ENCODE results near the gene TRIO. TPM values are rescaled to one million over a fixed set of nuclear protein-coding genes. Genes with fewer than 3 reads are reported as not detected.
A peak's percentile ranks its signal among the peaks of the same experiment; 100 is the strongest.

The TRIO gene
- total RNA-seq, 6 experiments from 2014 or later = 167 to 219 (median 190) TPM

- H3K27ac Mint-ChIP-seq = peak overlapping the region; percentile 33; the same call in 1 of the 2 replicates
- peaks cover 21% of the 10 kb centered on the region for H3K4me1 Mint-ChIP-seq (ENCODE audit: low read depth)
- no peak overlapping the region for H3K4me3 Mint-ChIP-seq
- 0 out of 2 replicates have a peak, but pooled peaks cover 4% of the 10 kb centered on the region for H3K9me3 Mint-ChIP-seq
- H3K36me3 Mint-ChIP-seq (ENCODE audit: low read depth) = peaks cover 65% of the 10 kb centered on the region
- DNase-seq = no peak
- H3K27me3 Mint-ChIP-seq (ENCODE audit: insufficient read depth) = peaks cover 35% of the 10 kb centered on the region
- no peak for TF ChIP-seq CTCF (IDR thresholded peaks at IDR 0.05)
Observed at GRCh38 chr5:14358536-14358935, 215.4 kb downstream of the TRIO start.

- TF ChIP-seq CTCF (IDR thresholded peaks at IDR 0.05) = no peak
- H3K4me3 Mint-ChIP-seq = no peak overlapping the region; the same call in 1 of the 2 replicates
- no peak for DNase-seq
- 0 out of 2 replicates have a peak, but pooled peaks cover 4% of the 10 kb centered on the region for H3K9me3 Mint-ChIP-seq
- peaks cover 19% of the 10 kb centered on the region for H3K4me1 Mint-ChIP-seq (ENCODE audit: low read depth)
- no peak overlapping the region for H3K27ac Mint-ChIP-seq
- H3K36me3 Mint-ChIP-seq (ENCODE audit: low read depth) = peaks cover 70% of the 10 kb centered on the region
- H3K27me3 Mint-ChIP-seq (ENCODE audit: insufficient read depth) = peaks cover 36% of the 10 kb centered on the region
Observed at GRCh38 chr5:14359069-14360043, 216.2 kb downstream of the TRIO start.

- no peak for DNase-seq
- peak overlapping the region; percentile 54 for H3K27ac Mint-ChIP-seq
- peaks cover 40% of the 10 kb centered on the region for H3K27me3 Mint-ChIP-seq (ENCODE audit: insufficient read depth)
- TF ChIP-seq CTCF (IDR thresholded peaks at IDR 0.05) = no peak
- peaks cover 31% of the 10 kb centered on the region for H3K4me1 Mint-ChIP-seq (ENCODE audit: low read depth)
- H3K36me3 Mint-ChIP-seq (ENCODE audit: low read depth) = peaks cover 75% of the 10 kb centered on the region
- 0 out of 2 replicates have a peak, but pooled peaks cover 4% of the 10 kb centered on the region for H3K9me3 Mint-ChIP-seq
- H3K4me3 Mint-ChIP-seq = peak overlapping the region; percentile 5; the same call in 1 of the 2 replicates
Observed at GRCh38 chr5:14362491-14362890, 219.3 kb downstream of the TRIO start.

- H3K9me3 Mint-ChIP-seq = 0 out of 2 replicates have a peak, but pooled peaks cover 4% of the 10 kb centered on the region
- TF ChIP-seq CTCF (IDR thresholded peaks at IDR 0.05) = peak; percentile 41; the same call in 1 of the 2 replicates
- peaks cover 39% of the 10 kb centered on the region for H3K27me3 Mint-ChIP-seq (ENCODE audit: insufficient read depth)
- H3K4me1 Mint-ChIP-seq (ENCODE audit: low read depth) = peaks cover 31% of the 10 kb centered on the region
- H3K4me3 Mint-ChIP-seq = no peak overlapping the region
- H3K36me3 Mint-ChIP-seq (ENCODE audit: low read depth) = peaks cover 75% of the 10 kb centered on the region
- H3K27ac Mint-ChIP-seq = peak overlapping the region; percentile 40
- no peak for DNase-seq
Observed at GRCh38 chr5:14364096-14364495, 221.0 kb downstream of the TRIO start.

- Mint-ChIP-seq H3K27ac (peak overlapping the region; percentile 73), H3K4me1 (ENCODE audit: low read depth) (peaks cover 31% of the 10 kb centered on the region), H3K27me3 (ENCODE audit: insufficient read depth) (peaks cover 42% of the 10 kb centered on the region), H3K4me3 (peak overlapping the region; percentile 45; the same call in 1 of the 2 replicates), H3K9me3 (0 out of 2 replicates have a peak, but pooled peaks cover 4% of the 10 kb centered on the region), H3K36me3 (ENCODE audit: low read depth) (peaks cover 81% of the 10 kb centered on the region)
- peak; percentile 63 for TF ChIP-seq CTCF (IDR thresholded peaks at IDR 0.05)
- no peak for DNase-seq
Observed at GRCh38 chr5:14364576-14365472, 221.7 kb downstream of the TRIO start.

All from HFFc6 (cell line).